Kidney glomerular epithelial cell (primary cell): Measurements from ENCODE around the gene EVA1C.
"Not testable (repeated sequence)": the region's sequence is repeated elsewhere in the genome, so short reads cannot be mapped to it uniquely, and the experiment has no call there.

Experiments
- DNase-seq: peaks from one replicate; lab custom pipeline; 2025; lab: John Stamatoyannopoulos, UW

Gene EVA1C

GRCh38 chr21:32412162-32413014 lies at the start of gene EVA1C:
Gene EVA1C, plus strand, starts transcription at chr21:32412706. Its CDS starts 148 bp downstream, at chr21:32412854.
- no peak for DNase-seq

- no peak for DNase-seq
These were observed 48.1 kb upstream of the EVA1C start for GRCh38 chr21:32364387-32364786.

- no peak for DNase-seq
These were observed 47.7 kb upstream of the EVA1C start for GRCh38 chr21:32364796-32365195.

GRCh38 chr21:32366191-32366590 lies 46.3 kb upstream of the EVA1C start:
- no peak for DNase-seq

- no peak for DNase-seq
These were observed 45.3 kb upstream of the EVA1C start for GRCh38 chr21:32367158-32367557.

- no peak for DNase-seq
These were observed 44.1 kb upstream of the EVA1C start for GRCh38 chr21:32368386-32368785.

GRCh38 chr21:32368961-32369360 lies 43.5 kb upstream of the EVA1C start:
- DNase-seq, result not testable (repeated sequence)

GRCh38 chr21:32370998-32371766 lies 41.3 kb upstream of the EVA1C start:
- DNase-seq, result no peak

- DNase-seq, result peak; percentile 52
These were observed 40.6 kb upstream of the EVA1C start for GRCh38 chr21:32371913-32372314.

GRCh38 chr21:32372755-32373154 lies 39.8 kb upstream of the EVA1C start:
- DNase-seq, result no peak

- DNase-seq, result no peak
These were observed 35.0 kb upstream of the EVA1C start for GRCh38 chr21:32377506-32377905.

GRCh38 chr21:32377991-32378390 lies 34.5 kb upstream of the EVA1C start:
- DNase-seq, result no peak

GRCh38 chr21:32378956-32379355 lies 33.5 kb upstream of the EVA1C start:
- no peak for DNase-seq

GRCh38 chr21:32380940-32381339 lies 31.6 kb upstream of the EVA1C start:
- DNase-seq, result no peak

GRCh38 chr21:32381571-32381970 lies 30.9 kb upstream of the EVA1C start:
- no peak for DNase-seq

GRCh38 chr21:32382108-32382644 lies 30.3 kb upstream of the EVA1C start:
- peak; percentile 93 for DNase-seq

- no peak for DNase-seq
These were observed 28.7 kb upstream of the EVA1C start for GRCh38 chr21:32383812-32384211.

- no peak for DNase-seq
These were observed 26.2 kb upstream of the EVA1C start for GRCh38 chr21:32386195-32386870.

GRCh38 chr21:32387151-32387550 lies 25.4 kb upstream of the EVA1C start:
- DNase-seq, result no peak

GRCh38 chr21:32388306-32388705 lies 24.2 kb upstream of the EVA1C start:
- DNase-seq, result no peak

GRCh38 chr21:32389337-32390015 lies 23.0 kb upstream of the EVA1C start:
- DNase-seq, result no peak
